Activated B cell treated with CpG ODN at 0.5 μM for 24 hours (primary cell): ENCODE results near the gene INPP5F. TPM values are rescaled to one million over a fixed set of nuclear protein-coding genes. Genes with fewer than 3 reads are reported as not detected.

Experiments used
- ATAC-seq: fragments of 200-7000 bp; cut with Tn5 transposase; one replicate; pipeline ENCODE4 v1.10.0; 2021; ENCODE audit warnings: low read depth, mild to moderate bottlenecking, moderate library complexity
- CTCF ChIA-PET: fragments of 350-600 bp; sonication (Branson Sonifier 250); formaldehyde crosslinking; loops from one replicate; lab custom pipeline; 2021; ENCODE audit warnings: antibody characterized with exemption; lab: Charles Lee
- POLR2A ChIA-PET: fragments of 350-600 bp; sonication (Branson Sonifier 250); formaldehyde crosslinking; loops from one replicate; lab custom pipeline; 2021; ENCODE audit warnings: antibody characterized with exemption; lab: Charles Lee
- DNase-seq: peaks from one replicate; pipeline ENCODE4 v3.0.0; 2022
- H3K27ac Mint-ChIP-seq: one replicate; pipeline ENCODE4 v1.8.0; 2020; ENCODE audit warnings: mixed read lengths
- H3K27me3 Mint-ChIP-seq: one replicate; pipeline ENCODE4 v1.8.0; 2021; ENCODE audit warnings: mixed read lengths
- H3K36me3 Mint-ChIP-seq: one replicate; pipeline ENCODE4 v1.8.0; 2021; ENCODE audit warnings: low read depth, mixed read lengths
- H3K4me1 Mint-ChIP-seq: one replicate; pipeline ENCODE4 v1.8.0; 2021; ENCODE audit warnings: mixed read lengths
- H3K4me3 Mint-ChIP-seq: one replicate; pipeline ENCODE4 v1.8.0; 2020; ENCODE audit warnings: mild to moderate bottlenecking, mixed read lengths
- H3K9me3 Mint-ChIP-seq: one replicate; pipeline ENCODE4 v1.8.0; 2020; ENCODE audit warnings: mixed read lengths
- intact Hi-C: fragments of 100-400 bp; cut with micrococcal nuclease; formaldehyde crosslinking; loops from one replicate; pipeline ENCODE4 v1.15.1; 2024
- total RNA-seq: library from RNA; stranded (reverse); gene quantifications from 2 replicates; pipeline ENCODE4 v1.2.3, GENCODE V29; 2022
- TF ChIP-seq, protein P1 (sequence below): fragments of 200-600 bp; IDR thresholded peaks from one replicate; pipeline ENCODE4 v1.8.0; 2022; ENCODE audit warnings: antibody characterized with exemption, mild to moderate bottlenecking

INPP5F gene
- total RNA-seq, 1 donor from 2014 or later = 53.5 TPM

DNA sequence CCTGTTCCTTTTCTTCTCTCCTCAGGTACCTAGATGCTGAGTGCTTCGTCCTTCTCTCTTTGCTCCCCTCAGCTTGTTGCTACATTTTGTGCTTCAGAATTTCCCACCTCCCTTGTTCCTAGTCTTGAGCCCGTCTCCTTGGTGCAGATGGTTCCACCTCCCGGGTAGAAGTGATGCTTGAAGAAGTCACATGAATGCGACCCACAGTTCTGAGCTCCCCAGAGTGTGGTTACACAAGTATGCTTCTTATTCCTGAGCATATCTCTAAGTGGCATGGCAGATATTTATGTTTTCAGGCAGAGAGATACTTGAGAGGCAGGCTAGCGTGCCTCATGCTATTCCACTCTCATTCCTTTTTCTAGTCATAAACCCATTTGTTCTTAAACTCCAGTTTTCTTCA is 34.0 kb downstream of the INPP5F start:
- DNase-seq (no peak), ATAC-seq (no peak)
- Mint-ChIP-seq H3K27ac (no peak overlapping the region), H3K9me3 (no peaks in the 10 kb centered on the region), H3K36me3 (peaks cover 41% of the 10 kb centered on the region), H3K4me1 (peaks cover 12% of the 10 kb centered on the region), H3K27me3 (no peaks in the 10 kb centered on the region), H3K4me3 (no peak overlapping the region)
- ChIA-PET CTCF (interaction anchor here (0.7 to 2.5 kb wide), 2 partner anchors 9 to 73 kb away, joined by 3 to 12 read pairs; no protein-coding TSS in a partner anchor), POLR2A (no interaction called here)
- TF ChIP-seq, protein P1, sequence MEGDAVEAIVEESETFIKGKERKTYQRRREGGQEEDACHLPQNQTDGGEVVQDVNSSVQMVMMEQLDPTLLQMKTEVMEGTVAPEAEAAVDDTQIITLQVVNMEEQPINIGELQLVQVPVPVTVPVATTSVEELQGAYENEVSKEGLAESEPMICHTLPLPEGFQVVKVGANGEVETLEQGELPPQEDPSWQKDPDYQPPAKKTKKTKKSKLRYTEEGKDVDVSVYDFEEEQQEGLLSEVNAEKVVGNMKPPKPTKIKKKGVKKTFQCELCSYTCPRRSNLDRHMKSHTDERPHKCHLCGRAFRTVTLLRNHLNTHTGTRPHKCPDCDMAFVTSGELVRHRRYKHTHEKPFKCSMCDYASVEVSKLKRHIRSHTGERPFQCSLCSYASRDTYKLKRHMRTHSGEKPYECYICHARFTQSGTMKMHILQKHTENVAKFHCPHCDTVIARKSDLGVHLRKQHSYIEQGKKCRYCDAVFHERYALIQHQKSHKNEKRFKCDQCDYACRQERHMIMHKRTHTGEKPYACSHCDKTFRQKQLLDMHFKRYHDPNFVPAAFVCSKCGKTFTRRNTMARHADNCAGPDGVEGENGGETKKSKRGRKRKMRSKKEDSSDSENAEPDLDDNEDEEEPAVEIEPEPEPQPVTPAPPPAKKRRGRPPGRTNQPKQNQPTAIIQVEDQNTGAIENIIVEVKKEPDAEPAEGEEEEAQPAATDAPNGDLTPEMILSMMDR = no peak
- intact Hi-C loops = no loop called here

DNA sequence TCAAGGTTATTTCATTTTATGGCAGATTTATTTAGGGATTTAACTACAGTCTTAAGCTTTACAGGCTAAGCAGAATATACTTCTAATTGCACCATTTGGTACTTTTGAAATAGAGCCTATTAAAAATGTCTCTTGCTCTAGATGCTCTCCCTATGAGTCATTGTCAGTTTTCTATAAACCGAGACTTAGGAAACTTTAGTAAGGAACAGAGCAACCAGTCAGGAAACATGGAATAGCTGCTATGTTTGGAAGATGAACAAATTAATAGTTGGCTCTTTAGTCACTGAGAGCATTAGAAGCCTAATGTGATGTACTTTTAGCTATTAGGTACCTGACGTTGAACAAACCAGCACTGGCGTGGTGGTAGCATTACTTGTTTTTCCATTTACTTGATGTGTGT is 35.3 kb downstream of the INPP5F start:
- CTCF ChIA-PET = interaction anchor here (1.5 to 2.5 kb wide), 3 partner anchors 10 to 99 kb away, joined by 3 to 12 read pairs (median 5); no protein-coding TSS in a partner anchor
- no peak overlapping the region for H3K4me3 Mint-ChIP-seq
- TF ChIP-seq, protein P1 = no peak
- no peak for DNase-seq
- no peak for ATAC-seq
- peaks cover 46% of the 10 kb centered on the region for H3K36me3 Mint-ChIP-seq
- POLR2A ChIA-PET = no interaction called here
- H3K27me3 Mint-ChIP-seq = no peaks in the 10 kb centered on the region
- intact Hi-C loops = no loop called here
- no peak overlapping the region for H3K27ac Mint-ChIP-seq
- H3K9me3 Mint-ChIP-seq = no peaks in the 10 kb centered on the region
- H3K4me1 Mint-ChIP-seq = peaks cover 12% of the 10 kb centered on the region

DNA sequence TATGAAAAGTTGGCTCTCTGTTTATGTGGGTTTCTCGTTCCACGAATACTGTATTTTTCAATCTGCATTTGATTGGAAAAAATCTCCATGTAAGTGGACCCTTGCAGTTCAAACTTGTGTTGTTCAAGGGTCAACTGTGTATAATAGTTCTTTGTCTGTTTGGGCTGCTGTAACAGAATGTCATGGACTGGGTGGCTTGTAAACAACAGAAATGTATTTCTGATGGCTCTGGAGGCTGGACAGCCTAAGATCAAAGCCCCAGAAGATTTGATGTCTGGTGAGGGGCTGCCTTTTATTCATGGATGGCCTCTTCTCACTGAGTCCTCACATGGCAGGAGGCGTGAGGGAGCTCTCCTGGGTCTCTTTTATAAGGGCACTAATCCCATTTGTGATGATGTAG is 36.2 kb downstream of the INPP5F start:
- Mint-ChIP-seq H3K4me3 (no peak overlapping the region), H3K9me3 (no peaks in the 10 kb centered on the region), H3K27ac (no peak overlapping the region), H3K36me3 (peaks cover 50% of the 10 kb centered on the region), H3K27me3 (no peaks in the 10 kb centered on the region), H3K4me1 (peaks cover 16% of the 10 kb centered on the region)
- ATAC-seq (no peak), DNase-seq (no peak)
- ChIA-PET CTCF (interaction anchor here (1.7 kb wide), 1 partner anchor 75 kb away, joined by 5 read pairs; no protein-coding TSS in a partner anchor), POLR2A (no interaction called here)
- intact Hi-C loops = no loop called here
- TF ChIP-seq, protein P1 = no peak

DNA sequence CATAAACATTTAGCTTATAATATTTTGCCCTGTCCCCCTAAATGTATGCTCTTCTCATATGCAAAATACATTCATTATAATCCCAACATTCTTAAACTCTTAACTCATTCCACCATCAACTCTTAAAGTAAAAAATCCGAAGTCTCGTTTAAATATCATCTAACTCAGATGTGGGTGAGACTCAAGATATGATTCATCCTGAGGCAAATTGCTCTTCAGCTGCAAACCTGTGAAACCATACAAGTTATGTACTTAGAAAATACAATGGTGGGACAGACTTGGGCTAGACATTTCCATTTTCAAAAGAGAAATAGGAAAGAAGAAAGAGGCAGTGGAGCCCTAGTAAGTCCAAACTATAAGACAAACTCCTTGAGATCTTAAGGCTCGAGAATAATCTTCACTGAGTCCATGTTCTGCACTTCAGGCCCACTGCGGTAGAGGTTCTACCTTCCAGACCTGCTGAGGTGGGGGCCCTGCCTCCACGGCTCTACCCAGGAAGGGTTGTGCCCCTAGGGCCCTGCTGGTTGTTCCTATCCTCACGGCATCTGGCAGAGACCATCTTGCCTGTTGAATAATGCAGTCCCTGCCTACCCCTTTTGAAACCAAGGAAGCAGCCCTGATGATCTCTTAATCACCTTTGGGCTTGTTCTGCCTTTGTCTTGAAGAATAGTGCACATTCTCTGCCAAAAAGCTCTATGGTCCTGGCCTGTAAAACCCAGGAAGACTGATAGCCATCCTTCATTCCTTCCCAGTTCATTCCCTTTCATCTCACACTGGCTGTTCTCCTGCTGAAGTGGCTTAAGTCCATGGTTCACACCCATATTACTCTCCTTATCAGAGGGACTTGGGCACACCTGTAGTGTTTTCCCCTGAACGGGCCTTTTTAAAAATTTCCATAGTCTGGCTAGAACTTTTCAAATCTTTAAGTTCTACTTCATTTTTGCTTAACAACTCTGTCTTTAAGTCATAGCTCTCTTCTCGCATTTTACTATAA is 37.3 kb downstream of the INPP5F start:
- ChIA-PET POLR2A (interaction anchor here (0.6 kb wide), 1 partner anchor 74 kb away, joined by 3 read pairs; no protein-coding TSS in a partner anchor), CTCF (no interaction called here)
- TF ChIP-seq, protein P1 = no peak
- Mint-ChIP-seq H3K27ac (no peak overlapping the region), H3K9me3 (no peaks in the 10 kb centered on the region), H3K4me3 (no peak overlapping the region), H3K27me3 (no peaks in the 10 kb centered on the region), H3K4me1 (peaks cover 21% of the 10 kb centered on the region), H3K36me3 (peaks cover 45% of the 10 kb centered on the region)
- DNase-seq (no peak), ATAC-seq (no peak)
- intact Hi-C loops = no loop called here

DNA sequence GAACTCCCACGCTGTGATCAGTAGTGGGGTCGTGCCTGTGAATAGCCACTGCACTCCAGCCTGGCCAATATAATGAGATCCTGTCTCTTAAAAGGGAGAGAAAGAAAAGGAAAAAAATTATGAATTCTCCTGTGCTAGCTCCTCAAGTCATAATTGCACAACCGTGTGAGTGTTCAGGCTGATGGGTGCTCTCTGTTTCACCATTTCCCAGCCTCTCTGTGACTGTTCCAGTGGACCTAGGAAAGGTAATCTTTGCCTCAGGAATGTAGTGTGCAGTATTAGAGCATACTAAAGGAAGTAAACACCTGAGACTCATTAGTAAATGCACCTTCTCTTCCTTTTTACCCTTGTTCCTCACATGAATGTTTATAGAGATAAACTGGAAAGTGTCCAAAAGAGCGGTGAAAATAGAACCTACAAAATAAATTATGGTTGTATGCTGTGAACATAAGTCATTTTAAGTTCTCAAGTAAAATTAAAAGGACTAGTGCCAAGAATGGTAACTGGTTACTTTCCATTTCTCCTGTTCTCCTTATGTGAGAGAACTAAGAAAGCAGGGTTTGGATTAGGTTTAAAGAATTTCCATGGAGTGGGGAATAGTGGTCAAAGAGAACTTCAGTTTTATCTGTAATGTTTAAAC is 42.7 kb downstream of the INPP5F start:
- Mint-ChIP-seq H3K36me3 (peaks cover 30% of the 10 kb centered on the region), H3K27ac (peak overlapping the region; percentile 8), H3K4me1 (peaks cover 24% of the 10 kb centered on the region), H3K4me3 (no peak overlapping the region), H3K27me3 (no peaks in the 10 kb centered on the region), H3K9me3 (no peaks in the 10 kb centered on the region)
- no peak for ATAC-seq
- ChIA-PET CTCF (no interaction called here), POLR2A (no interaction called here)
- intact Hi-C loops = no loop called here
- no peak for DNase-seq
- TF ChIP-seq, protein P1 = no peak
